ENCODE data around the gene DIABLO.
"Not testable (repeated sequence)": the region's sequence is repeated elsewhere in the genome, so short reads cannot be mapped to it uniquely, and the experiment has no call there.

Gene DIABLO

DNA sequence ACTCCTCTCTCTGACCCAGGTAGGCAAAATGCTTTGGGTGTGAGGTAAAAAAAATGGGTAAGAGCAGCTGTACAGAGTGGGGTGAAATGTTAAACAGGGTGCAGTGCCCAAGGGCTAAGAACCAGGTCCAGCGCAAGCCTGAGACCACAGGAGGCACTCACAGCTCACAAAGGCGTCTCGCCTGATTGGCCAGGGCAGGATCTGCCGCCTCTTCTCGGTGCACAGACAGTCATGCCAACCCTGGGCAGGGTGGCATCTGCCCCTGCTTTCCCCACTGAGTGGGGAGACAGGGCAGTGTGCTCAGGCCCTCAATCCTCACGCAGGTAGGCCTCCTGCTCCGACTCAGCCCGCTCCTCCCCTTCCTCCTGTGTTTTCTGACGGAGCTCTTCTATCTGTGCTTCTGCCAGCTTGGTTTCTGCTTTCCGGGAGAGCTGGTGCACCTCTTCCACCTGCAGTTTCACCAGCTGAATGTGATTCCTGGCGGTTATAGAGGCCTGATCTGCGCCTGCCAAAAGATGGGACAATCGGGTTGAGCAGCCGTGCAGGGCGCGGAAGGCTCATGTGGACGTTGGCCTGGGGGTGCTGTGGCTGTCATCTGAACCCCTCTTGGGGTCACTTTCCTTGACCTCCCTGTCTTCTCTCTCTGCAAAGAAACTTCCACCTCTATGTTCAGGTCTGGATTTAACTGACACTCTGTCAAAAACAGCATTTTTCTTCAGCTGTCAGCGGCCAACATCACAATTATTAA is 17.6 kb downstream of the DIABLO start:
- DNase-seq = peak in 1 of 14 donors; percentile 35

- no peak for DNase-seq
These were observed 18.5 kb downstream of the DIABLO start for GRCh38 chr12:122207391-122207790.

DNA sequence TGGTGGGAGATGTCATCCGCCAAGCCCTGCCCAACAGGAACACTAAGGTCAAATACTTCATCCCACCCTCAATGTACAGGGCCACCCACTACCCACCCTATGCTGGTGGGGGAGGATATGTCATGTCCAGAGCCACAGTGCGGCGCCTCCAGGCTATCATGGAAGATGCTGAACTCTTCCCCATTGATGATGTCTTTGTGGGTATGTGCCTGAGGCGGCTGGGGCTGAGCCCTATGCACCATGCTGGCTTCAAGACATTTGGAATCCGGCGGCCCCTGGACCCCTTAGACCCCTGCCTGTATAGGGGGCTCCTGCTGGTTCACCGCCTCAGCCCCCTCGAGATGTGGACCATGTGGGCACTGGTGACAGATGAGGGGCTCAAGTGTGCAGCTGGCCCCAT is 18.9 kb downstream of the DIABLO start:
- no peak for DNase-seq

DNA sequence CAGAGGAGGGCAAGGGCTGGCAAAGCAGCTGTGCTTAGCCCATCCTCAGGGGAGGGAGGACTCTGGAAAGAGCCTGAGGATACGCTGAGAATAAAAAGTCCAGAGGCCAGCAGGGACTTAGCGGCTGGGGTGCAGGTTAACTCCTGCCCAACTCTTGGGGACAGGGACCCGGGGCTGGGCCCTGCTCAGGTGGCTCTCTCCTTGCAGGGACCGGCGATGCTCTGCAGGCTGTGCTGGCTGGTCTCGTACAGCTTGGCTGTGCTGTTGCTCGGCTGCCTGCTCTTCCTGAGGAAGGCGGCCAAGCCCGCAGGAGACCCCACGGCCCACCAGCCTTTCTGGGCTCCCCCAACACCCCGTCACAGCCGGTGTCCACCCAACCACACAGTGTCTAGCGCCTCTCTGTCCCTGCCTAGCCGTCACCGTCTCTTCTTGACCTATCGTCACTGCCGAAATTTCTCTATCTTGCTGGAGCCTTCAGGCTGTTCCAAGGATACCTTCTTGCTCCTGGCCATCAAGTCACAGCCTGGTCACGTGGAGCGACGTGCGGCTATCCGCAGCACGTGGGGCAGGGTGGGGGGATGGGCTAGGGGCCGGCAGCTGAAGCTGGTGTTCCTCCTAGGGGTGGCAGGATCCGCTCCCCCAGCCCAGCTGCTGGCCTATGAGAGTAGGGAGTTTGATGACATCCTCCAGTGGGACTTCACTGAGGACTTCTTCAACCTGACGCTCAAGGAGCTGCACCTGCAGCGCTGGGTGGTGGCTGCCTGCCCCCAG is 19.6 kb downstream of the DIABLO start:
- no peak for DNase-seq

- DNase-seq = peak in 1 of 14 donors; percentile 35
These were observed 20.6 kb downstream of the DIABLO start for GRCh38 chr12:122205053-122205925.

GRCh38 chr12:122204167-122205052 is 21.4 kb downstream of the DIABLO start:
- peak in 1 of 14 donors; percentile 13 for DNase-seq

DNA sequence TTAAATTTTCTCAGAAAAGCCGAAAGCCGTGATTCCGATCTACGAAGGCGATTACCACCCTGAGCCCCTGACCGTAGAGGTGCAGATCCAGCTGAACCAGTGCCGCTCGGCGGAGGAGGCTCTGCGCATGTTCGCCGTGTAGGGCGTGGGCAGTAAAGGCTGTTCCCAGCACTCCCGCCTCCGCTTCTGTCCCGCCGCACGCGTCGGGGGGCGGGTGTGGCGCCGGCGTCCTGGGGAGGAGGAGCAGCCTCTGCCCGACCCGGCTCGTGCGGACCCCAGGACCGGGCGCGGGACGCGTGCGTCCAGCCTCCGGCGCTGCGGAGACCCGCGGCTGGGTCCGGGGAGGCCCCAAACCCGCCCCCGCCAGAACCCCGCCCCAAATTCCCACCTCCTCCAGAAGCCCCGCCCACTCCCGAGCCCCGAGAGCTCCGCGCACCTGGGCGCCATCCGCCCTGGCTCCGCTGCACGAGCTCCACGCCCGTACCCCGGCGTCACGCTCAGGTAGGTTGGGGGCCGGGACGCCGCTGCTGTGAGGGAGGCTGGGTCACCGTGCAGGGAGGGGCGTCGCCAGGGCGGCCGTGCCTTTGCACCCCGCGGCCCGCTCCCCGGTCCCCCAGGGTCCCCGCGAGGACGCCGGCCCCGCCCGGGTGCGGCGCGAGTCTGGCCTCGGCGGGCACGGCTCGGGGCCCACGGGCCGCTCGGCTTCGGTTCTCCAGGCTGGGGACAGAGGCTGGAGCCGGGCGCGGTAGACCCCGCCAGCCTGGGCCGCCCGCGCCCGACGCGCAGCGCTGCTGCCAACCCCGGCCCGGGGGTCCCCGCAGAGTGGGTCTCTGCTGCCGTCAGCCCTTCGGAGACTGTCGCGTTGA is 22.3 kb downstream of the DIABLO start, which contains the start of gene B3GNT4:
Gene B3GNT4, plus strand, starts transcription at position 409 of the 866 bp plus-strand sequence. CDS start 910 bp downstream, outside the sequence.
- peak in 2 of 14 donors; percentile 31 to 82 for DNase-seq

DNA sequence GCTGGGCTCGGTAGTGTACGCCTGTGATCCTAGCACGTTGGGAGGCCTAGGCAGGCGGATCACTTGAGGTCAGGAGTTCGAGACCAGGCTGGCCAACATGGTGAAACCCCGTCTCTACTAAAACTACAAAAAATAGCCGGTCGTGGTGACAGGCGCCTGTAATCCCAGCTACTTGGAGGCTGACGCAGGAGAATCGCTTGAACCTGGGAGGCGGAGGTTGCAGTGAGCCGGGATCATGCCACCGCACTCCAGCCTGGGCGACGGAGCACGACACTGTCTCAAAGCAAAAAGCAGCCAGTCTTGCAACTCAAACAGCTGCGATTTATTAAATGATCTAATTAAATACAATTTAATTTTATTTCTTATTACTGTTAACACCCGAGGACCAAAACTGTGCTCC is 23.0 kb downstream of the DIABLO start:
- DNase-seq = not testable (repeated sequence)

- no peak for DNase-seq
These were observed 23.8 kb downstream of the DIABLO start for GRCh38 chr12:122202017-122202416.

DNA sequence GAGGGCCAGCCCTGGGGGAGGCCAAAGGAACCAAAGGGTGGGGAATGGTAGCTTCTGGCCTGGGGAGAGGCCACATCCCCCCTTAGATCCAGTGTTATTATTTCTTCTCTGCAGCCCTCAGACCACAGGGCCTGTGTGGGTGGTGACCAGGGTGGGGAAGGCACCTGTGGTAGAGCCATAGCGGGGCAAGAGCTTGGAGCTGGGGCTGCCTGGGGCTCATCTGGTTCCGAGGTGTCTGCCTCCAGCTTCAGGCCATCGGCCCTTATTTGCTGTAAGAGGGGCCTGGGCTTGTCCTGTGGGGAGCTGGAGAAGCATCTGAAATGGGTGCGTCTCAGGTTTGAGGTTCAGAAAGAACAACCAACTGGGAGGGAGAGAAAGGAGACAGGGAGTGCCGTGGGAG is 24.5 kb downstream of the DIABLO start:
- DNase-seq = no peak

DNA sequence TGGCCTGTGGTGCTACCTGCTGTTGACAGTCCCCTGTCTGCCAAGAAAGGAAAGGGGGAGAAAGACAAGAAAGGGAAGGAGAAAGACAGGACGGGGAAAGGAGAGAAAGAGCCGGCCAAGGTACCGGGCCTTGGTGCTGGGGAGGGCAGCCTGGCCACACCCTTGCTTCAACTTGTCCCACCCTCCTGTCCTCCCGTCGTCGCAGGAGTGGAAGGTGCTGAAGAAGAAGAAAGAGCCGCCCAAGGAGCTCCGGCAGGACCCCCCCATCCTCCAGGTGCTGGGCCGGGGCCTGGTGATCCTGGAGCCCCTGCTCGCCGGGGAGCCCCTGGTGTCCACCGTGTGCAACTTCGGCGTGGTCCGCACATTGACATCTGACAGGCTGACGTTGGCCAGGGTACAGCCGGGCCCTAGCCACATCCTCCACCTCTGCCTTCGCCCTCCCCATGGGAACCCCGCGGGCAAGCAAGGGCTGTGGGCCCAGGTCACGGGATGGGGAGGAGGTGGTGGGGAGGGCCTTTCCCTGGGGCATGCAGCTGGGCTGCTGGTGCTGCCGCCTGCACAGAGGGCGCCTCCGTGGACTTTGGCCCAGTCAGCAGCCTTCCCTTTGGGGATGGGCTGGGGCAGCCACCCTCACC is 25.2 kb downstream of the DIABLO start:
- no peak for DNase-seq

- DNase-seq = no peak
These were observed 26.1 kb downstream of the DIABLO start for GRCh38 chr12:122199484-122200355.

GRCh38 chr12:122197612-122197966 is 28.3 kb downstream of the DIABLO start:
- no peak for DNase-seq

DNA sequence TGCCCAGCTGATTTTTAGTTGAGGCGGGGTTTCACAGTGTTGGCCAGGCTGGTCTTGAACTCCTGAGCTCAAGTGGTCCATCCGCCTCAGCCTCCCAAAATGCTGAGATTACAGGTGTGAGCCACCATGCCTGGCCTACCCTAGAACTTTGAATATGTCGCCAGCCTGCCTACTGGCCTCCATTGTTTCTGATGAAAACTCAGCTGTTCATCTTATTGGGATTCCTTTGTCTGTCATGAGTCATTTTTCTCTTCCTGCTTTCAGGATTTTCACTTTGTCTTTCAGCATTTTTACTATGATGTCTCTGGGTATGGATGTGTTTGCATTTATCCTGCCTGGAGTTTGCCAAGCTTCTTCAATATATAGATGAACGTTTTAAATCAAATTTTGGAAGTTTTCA is 30.4 kb downstream of the DIABLO start:
- DNase-seq = no peak

DNA sequence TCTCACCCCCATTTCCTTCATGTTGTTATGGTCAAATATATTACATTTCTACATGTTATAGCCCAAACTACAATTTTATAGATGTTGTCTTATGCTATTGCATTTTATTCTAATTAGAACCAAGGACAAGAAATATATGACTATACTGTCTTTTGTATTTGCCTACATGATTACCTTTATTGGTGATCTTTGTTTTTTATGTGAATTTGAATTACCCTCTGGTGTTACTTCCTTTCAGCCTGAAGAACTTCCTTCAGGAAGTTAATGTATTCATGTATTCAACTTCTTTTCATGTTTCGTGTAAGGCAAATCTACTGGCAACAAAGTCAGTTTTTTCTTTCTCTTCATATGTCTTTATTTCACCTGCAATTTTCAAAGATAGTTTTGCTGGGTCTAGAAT is 31.0 kb downstream of the DIABLO start:
- no peak for DNase-seq

DNA sequence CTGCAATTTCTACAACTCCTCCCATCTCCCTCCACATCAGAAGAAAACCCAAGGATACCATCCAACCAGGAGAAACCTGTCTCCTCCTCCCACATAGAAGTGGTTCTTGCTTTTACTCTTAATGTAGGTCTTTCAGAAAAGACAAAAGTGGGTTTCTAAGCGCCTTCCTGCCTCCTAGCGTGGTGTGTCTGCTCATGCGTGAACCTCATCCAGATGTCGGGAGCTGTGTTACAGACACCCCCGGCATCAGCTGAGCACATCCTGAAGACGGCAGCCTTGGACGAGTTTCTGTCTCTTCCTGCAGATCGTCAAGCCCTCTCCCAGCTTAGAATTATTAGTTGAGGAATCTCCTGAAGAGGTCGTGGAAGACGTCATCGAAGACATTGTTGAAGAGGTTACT is 33.4 kb downstream of the DIABLO start:
- no peak for DNase-seq

DNA sequence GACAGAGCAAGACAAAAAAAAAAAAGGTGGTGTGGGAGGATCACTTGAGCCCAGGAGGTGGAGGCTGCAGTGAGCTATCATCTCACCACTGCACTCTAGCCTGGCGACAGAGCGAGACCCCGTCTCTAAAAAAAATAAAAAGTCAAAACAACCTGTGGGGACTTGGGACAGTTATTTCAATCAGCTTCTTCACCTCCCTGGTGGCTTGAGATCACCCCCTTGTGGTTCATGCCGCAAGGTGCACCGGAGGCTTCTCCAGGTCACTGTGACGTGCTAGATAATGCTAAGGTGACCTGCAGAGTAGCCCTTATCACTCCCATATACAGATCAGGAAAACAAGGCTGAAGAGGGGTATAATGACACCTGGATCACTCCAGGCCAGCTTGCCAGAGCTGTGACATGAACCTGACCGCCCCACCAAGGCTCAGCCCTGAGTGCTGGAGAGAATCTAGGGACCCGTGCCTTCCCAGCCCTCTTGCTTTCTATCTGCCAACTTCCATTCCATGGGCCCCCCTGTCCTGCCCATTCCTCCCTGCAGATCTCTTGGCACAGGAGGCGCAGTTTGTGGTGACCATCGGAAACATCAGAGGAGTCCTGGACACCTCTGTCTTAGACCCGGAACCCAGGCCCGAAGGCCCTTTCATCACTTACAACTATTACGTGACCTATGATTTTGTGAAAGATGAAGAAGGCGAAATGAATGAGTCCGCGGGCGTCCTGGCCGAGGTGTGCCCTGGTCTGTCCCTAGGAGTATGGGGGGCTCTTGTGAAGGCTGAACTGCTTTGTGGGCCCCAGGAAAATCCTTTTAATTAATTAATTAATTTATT is 34.8 kb downstream of the DIABLO start:
- DNase-seq = peak in 1 of 14 donors; percentile 17
